ENCODE measurements around the gene CHRND. TPM values are rescaled to one million over a fixed set of nuclear protein-coding genes. Genes with fewer than 3 reads are reported as not detected.
A peak's percentile ranks its signal among the peaks of the same experiment; 100 is the strongest.

Gene CHRND
- total and polyA plus RNA-seq, 7 experiments from 2014 or later, result 0.13 TPM; not detected in 6

DNA sequence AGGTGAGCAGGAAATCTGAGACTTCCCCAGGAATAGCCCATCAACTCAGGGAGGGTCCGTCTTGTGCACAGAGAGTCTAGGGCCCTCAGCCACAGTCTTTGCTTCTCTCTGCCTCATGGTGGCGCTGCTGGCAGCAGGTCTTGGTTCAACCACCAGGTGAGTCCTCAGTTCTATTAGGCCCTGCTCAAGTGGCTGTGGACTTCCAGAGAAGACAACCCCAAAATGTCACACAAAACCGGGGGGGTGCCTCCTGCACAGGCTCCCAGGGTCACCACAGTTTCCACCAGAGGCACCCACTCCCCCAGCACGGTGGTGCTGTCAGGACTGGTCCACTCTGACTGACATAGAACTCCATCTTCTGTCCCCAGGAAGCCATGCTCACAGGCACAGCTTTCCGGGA is 11.1 kb downstream of the CHRND start:
- Mint-ChIP-seq H3K9me3 (peaks cover 0 to 6% (median 0%) of the 10 kb centered on the region in 11 donors), H3K27ac (no peak overlapping the region), H3K27me3 (peaks cover 9 to 14% (median 12%) of the 10 kb centered on the region in 5 donors), H3K4me1 (peaks cover 0 to 11% (median under 1%) of the 10 kb centered on the region in 7 donors), H3K36me3 (no peaks in the 10 kb centered on the region), H3K4me3 (no peak overlapping the region)
- Histone ChIP-seq H3K9me3 (ENCODE audit: control insufficient read depth in 2 of 3, low read length in 3 of 3) (peaks cover 0 to 7% (median 0%) of the 10 kb centered on the region in 3 experiments), H3K4me3 (ENCODE audit: low read length) (no peak overlapping the region), H3K36me3 (ENCODE audit: control insufficient read depth in 2 of 3, insufficient read depth in 3 of 3, low read length in 3 of 3) (no peaks in the 10 kb centered on the region), H3K27me3 (ENCODE audit: control insufficient read depth in 2 of 2, insufficient read depth in 2 of 2, low read length in 2 of 2) (no peaks in the 10 kb centered on the region), H3K4me1 (ENCODE audit: control insufficient read depth in 2 of 2, insufficient read depth in 2 of 2, low read length in 2 of 2) (no peaks in the 10 kb centered on the region), H3K27ac (ENCODE audit: low read depth, low read length) (no peak overlapping the region)
- CTCF ChIA-PET, result no interaction called here
- intact Hi-C loops (cut with micrococcal nuclease), result no loop called here
- ATAC-seq, result no peak
- DNase-seq, result no peak
- POLR2A ChIA-PET, result no interaction called here

DNA sequence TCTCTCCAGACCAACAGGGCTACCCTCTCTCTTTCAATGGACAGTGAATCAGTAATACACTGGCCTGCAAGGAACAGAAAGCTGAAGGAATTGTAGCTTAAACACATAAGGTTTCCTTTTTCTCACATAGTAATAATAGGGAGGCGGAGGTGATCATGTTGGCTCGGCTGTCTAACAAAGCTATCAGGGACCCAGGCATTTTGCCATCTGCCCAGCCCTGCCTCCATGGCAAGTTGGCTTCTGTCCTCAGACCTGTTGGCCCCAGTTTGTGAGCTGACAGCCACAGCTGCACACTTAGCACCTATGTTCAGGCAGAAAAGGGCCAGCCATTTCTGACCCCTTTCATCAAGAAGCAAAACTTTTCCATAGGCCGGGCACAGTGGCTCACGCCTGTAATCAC is 11.5 kb downstream of the CHRND start:
- no peak overlapping the region for H3K4me3 Mint-ChIP-seq
- no peaks in the 10 kb centered on the region for H3K36me3 Mint-ChIP-seq
- Histone ChIP-seq H3K36me3 (ENCODE audit: control insufficient read depth in 2 of 3, insufficient read depth in 3 of 3, low read length in 3 of 3) (no peaks in the 10 kb centered on the region), H3K9me3 (ENCODE audit: control insufficient read depth in 2 of 3, low read length in 3 of 3) (peaks cover 0 to 7% (median 0%) of the 10 kb centered on the region in 3 experiments), H3K27ac (ENCODE audit: low read depth, low read length) (no peak overlapping the region), H3K4me1 (ENCODE audit: control insufficient read depth in 2 of 2, insufficient read depth in 2 of 2, low read length in 2 of 2) (no peaks in the 10 kb centered on the region), H3K27me3 (ENCODE audit: control insufficient read depth in 2 of 2, insufficient read depth in 2 of 2, low read length in 2 of 2) (no peaks in the 10 kb centered on the region), H3K4me3 (ENCODE audit: low read length) (no peak overlapping the region)
- peaks cover 9 to 14% (median 12%) of the 10 kb centered on the region in 5 donors for H3K27me3 Mint-ChIP-seq
- intact Hi-C loops (cut with micrococcal nuclease), result no loop called here
- DNase-seq, result no peak
- no peak overlapping the region for H3K27ac Mint-ChIP-seq
- ATAC-seq, result no peak
- H3K4me1 Mint-ChIP-seq, result peaks cover 0 to 11% (median 5%) of the 10 kb centered on the region in 7 donors
- H3K9me3 Mint-ChIP-seq, result peaks cover 0 to 6% (median 0%) of the 10 kb centered on the region in 11 donors
- ChIA-PET POLR2A (interaction anchor here (0.5 to 0.8 kb wide), 2 partner anchors 13 to 15 kb away, joined by 3 read pairs; partner anchors contain the start of gene TIGD1), CTCF (no interaction called here)

DNA sequence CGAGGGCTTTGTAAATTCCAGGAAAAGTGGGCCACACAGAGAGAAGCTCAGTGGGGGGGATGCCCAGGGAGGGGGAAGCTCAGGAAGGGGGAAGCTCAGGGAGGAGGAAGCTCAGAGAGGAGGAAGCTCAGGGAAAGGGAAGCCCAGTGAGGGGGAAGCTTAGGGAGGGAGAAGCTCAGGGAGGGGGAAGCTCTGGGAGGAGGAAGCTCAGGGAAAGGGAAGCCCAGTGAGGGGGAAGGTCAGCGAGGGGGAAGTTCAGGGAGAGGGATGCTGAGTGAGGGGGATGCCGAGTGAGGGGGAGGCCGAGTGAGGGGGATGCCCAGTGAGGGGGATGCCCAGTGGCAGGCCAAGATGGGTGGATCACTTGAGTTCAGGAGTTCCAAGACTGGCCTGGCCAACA is 12.7 kb downstream of the CHRND start:
- Histone ChIP-seq H3K36me3 (ENCODE audit: control insufficient read depth in 2 of 3, insufficient read depth in 3 of 3, low read length in 3 of 3) (no peaks in the 10 kb centered on the region), H3K4me1 (ENCODE audit: control insufficient read depth in 2 of 2, insufficient read depth in 2 of 2, low read length in 2 of 2) (no peaks in the 10 kb centered on the region), H3K4me3 (ENCODE audit: low read length) (no peak overlapping the region), H3K9me3 (ENCODE audit: control insufficient read depth in 2 of 3, low read length in 3 of 3) (peaks cover 0 to 7% (median 0%) of the 10 kb centered on the region in 3 experiments), H3K27ac (ENCODE audit: low read depth, low read length) (no peak overlapping the region), H3K27me3 (ENCODE audit: control insufficient read depth in 2 of 2, insufficient read depth in 2 of 2, low read length in 2 of 2) (no peaks in the 10 kb centered on the region)
- intact Hi-C loops (cut with micrococcal nuclease), result no loop called here
- H3K27me3 Mint-ChIP-seq, result peaks cover 4 to 12% (median 9%) of the 10 kb centered on the region in 5 donors
- H3K36me3 Mint-ChIP-seq, result peaks cover 0 to 3% (median 0%) of the 10 kb centered on the region in 5 donors
- no peak overlapping the region for H3K27ac Mint-ChIP-seq
- ChIA-PET POLR2A (no interaction called here), CTCF (interaction anchor here (0.7 kb wide), 1 partner anchor 344 kb away, joined by 4 read pairs; no protein-coding TSS in a partner anchor)
- DNase-seq (no peak), ATAC-seq (no peak)
- no peak overlapping the region for H3K4me3 Mint-ChIP-seq
- peaks cover 0 to 6% (median 0%) of the 10 kb centered on the region in 11 donors for H3K9me3 Mint-ChIP-seq
- H3K4me1 Mint-ChIP-seq, result peaks cover 0 to 16% (median 5%) of the 10 kb centered on the region in 7 donors

DNA sequence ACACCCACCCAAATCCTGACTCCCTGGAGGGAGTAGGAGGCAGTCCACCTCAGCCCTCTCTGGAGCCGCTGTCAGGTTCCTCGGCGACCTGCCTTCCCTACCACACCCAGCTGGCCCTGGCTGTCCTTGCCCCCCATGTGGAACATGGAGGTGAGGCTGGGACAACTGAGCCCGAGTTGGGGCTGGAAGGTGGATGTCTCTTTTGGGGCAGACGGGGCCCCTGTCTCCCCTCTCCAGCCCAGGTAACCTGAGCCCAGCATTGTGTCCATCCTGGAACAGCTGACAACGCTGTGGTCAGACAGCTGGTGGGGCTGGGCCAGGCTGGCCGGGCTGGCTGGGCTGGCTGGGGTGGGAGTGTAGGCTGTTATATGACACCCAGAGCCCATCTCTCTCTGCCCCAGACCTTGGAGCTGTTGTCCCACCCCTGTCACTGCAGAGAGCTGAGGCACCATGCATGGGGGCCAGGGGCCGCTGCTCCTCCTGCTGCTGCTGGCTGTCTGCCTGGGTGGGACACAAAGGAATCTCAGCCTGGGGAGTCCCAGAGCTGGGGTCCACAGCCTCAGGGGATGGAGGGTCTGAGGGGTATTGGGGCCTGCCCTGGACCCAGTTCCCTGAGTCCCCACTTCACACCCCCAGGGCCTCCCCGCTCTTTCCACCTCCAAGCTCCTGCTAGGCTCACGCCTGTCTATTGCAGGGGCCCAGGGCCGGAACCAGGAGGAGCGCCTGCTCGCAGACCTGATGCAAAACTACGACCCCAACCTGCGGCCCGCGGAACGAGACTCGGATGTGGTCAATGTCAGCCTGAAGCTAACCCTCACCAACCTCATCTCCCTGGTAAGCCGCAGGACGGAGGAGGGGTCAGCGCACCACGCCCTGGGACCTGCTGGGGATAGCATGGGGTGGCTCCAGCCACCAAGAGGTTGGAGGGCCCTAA is 13.6 kb downstream of the CHRND start, which contains the start of gene CHRNG:
Gene CHRNG, plus strand, starts transcription at position 395 of the 934 bp plus-strand sequence. Its CDS starts 56 bp downstream, at position 451.
- no peak for ATAC-seq
- Histone ChIP-seq H3K4me3 (ENCODE audit: low read length) (no peak within 1 kb of the TSS), H3K4me1 (ENCODE audit: control insufficient read depth in 2 of 2, insufficient read depth in 2 of 2, low read length in 2 of 2) (no peaks in the 10 kb centered on the region), H3K36me3 (ENCODE audit: control insufficient read depth in 2 of 3, insufficient read depth in 3 of 3, low read length in 3 of 3) (peaks cover 0 to 3% (median 0%) of the 10 kb centered on the region in 3 experiments), H3K27ac (ENCODE audit: low read depth, low read length) (no peak within 1 kb of the TSS), H3K27me3 (ENCODE audit: control insufficient read depth in 2 of 2, insufficient read depth in 2 of 2, low read length in 2 of 2) (no peaks in the 10 kb centered on the region), H3K9me3 (ENCODE audit: control insufficient read depth in 2 of 3, low read length in 3 of 3) (peaks cover 0 to 7% (median 0%) of the 10 kb centered on the region in 3 experiments)
- H3K9me3 Mint-ChIP-seq, result peaks cover 0 to 6% (median 0%) of the 10 kb centered on the region in 11 donors
- H3K4me1 Mint-ChIP-seq, result peaks cover 0 to 21% (median 8%) of the 10 kb centered on the region in 7 donors
- ChIA-PET CTCF (no interaction called here), POLR2A (no interaction called here)
- peaks cover 0 to 12% (median 9%) of the 10 kb centered on the region in 5 donors for H3K27me3 Mint-ChIP-seq
- no peak for DNase-seq
- no peak within 1 kb of the TSS for H3K27ac Mint-ChIP-seq
- intact Hi-C loops (cut with micrococcal nuclease), result no loop called here
- H3K36me3 Mint-ChIP-seq, result peaks cover 0 to 7% (median under 1%) of the 10 kb centered on the region in 5 donors
- no peak within 1 kb of the TSS for H3K4me3 Mint-ChIP-seq

DNA sequence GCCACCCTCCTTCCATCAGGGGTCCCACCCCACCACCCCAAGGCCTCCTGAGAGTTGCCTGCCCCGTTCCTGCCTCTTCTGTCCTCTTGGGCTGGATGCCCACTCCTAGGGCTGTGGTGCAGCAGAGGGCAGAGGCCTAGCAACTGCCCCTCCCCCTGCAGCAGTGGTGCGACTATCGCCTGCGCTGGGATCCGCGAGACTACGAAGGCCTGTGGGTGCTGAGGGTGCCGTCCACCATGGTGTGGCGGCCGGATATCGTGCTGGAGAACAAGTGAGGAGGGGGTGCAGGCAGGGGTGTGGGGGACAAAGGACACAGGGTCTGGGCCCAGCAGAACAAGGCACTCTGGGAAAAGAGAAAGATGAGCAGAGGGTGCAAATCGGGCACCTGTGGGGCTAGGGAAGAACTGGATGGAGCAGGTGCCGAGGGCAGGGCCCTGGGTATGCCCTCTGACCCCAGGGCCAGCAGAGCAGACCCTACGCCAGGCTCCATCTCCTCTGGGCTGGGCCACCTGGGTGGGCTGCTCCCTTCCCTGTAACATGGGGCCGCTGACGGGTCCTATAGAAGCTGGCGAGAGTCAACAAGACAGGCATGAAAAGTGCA is 14.6 kb downstream of the CHRND start:
- intact Hi-C loops (cut with micrococcal nuclease), result no loop called here
- Histone ChIP-seq H3K27ac (ENCODE audit: low read depth, low read length) (no peak overlapping the region), H3K4me1 (ENCODE audit: control insufficient read depth in 2 of 2, insufficient read depth in 2 of 2, low read length in 2 of 2) (no peaks in the 10 kb centered on the region), H3K27me3 (ENCODE audit: control insufficient read depth in 2 of 2, insufficient read depth in 2 of 2, low read length in 2 of 2) (no peaks in the 10 kb centered on the region), H3K4me3 (ENCODE audit: low read length) (no peak overlapping the region), H3K9me3 (ENCODE audit: control insufficient read depth in 2 of 3, low read length in 3 of 3) (peaks cover 0 to 7% (median 0%) of the 10 kb centered on the region in 3 experiments), H3K36me3 (ENCODE audit: control insufficient read depth in 2 of 3, insufficient read depth in 3 of 3, low read length in 3 of 3) (peaks cover 0 to 8% (median 0%) of the 10 kb centered on the region in 3 experiments)
- ATAC-seq (no peak), DNase-seq (no peak)
- peaks cover 0 to 11% (median 4%) of the 10 kb centered on the region in 5 donors for H3K36me3 Mint-ChIP-seq
- H3K9me3 Mint-ChIP-seq, result peaks cover 0 to 6% (median 0%) of the 10 kb centered on the region in 11 donors
- H3K27ac Mint-ChIP-seq, result no peak overlapping the region
- no peak overlapping the region for H3K4me3 Mint-ChIP-seq
- ChIA-PET CTCF (no interaction called here), POLR2A (no interaction called here)
- peaks cover 0 to 12% (median 9%) of the 10 kb centered on the region in 5 donors for H3K27me3 Mint-ChIP-seq
- H3K4me1 Mint-ChIP-seq, result peaks cover 0 to 21% (median 11%) of the 10 kb centered on the region in 7 donors

DNA sequence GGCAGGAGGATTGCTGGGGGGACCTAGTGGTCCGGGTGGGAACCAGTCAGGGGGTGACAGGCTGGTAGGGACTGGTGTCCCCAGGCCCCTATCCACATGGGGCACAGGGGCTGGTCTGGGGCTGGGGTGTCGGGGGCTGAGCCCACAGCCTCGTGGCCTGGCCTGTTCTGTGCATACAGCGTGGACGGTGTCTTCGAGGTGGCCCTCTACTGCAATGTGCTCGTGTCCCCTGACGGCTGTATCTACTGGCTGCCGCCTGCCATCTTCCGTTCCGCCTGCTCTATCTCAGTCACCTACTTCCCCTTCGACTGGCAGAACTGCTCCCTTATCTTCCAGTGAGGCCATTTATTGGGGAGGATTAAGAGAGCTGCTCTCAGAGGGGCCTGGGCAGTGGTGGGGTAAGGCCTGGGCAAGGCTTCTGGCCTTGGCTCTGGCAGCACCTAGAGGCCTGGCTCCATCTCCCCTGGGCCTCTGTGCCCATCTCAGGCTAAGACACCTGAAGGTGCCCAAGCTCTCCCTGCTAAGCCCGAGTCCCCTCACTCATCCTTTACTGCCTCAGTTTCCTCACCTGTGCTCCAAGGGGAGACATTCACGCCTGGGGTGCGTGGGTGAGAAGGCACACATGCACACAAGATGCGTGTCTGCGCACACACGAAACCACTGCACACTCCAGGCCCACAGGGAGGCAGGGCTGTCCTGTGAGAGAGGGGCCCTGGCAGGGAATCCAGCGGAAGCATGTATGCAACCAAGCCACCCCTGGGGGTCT is 15.4 kb downstream of the CHRND start:
- peaks cover under 1 to 19% (median 5%) of the 10 kb centered on the region in 5 donors for H3K36me3 Mint-ChIP-seq
- Histone ChIP-seq H3K9me3 (ENCODE audit: control insufficient read depth in 2 of 3, low read length in 3 of 3) (no peaks in the 10 kb centered on the region), H3K4me3 (ENCODE audit: low read length) (no peak overlapping the region), H3K36me3 (ENCODE audit: control insufficient read depth in 2 of 3, insufficient read depth in 3 of 3, low read length in 3 of 3) (peaks cover 0 to 16% (median 0%) of the 10 kb centered on the region in 3 experiments), H3K27ac (ENCODE audit: low read depth, low read length) (no peak overlapping the region), H3K4me1 (ENCODE audit: control insufficient read depth in 2 of 2, insufficient read depth in 2 of 2, low read length in 2 of 2) (peaks cover 0 to 4% of the 10 kb centered on the region in 2 donors), H3K27me3 (ENCODE audit: control insufficient read depth in 2 of 2, insufficient read depth in 2 of 2, low read length in 2 of 2) (no peaks in the 10 kb centered on the region)
- no peak overlapping the region for H3K4me3 Mint-ChIP-seq
- CTCF ChIA-PET, result interaction anchor here (0.6 kb wide), 1 partner anchor 1900 kb away, joined by 4 read pairs; no protein-coding TSS in a partner anchor
- POLR2A ChIA-PET, result no interaction called here
- peaks cover 0 to 12% (median 9%) of the 10 kb centered on the region in 5 donors for H3K27me3 Mint-ChIP-seq
- DNase-seq (no peak), ATAC-seq (peak; percentile 45)
- intact Hi-C loops (cut with micrococcal nuclease), result no loop called here
- H3K27ac Mint-ChIP-seq, result peak overlapping the region in 1 of 9 donors; percentile 88
- peaks cover 0 to 3% (median 0%) of the 10 kb centered on the region in 11 donors for H3K9me3 Mint-ChIP-seq
- peaks cover 5 to 21% (median 14%) of the 10 kb centered on the region in 7 donors for H3K4me1 Mint-ChIP-seq
